PFSK-1 (cell line): ENCODE measurements around the gene THBD.

ENCODE experiments used
- POLR2AphosphoS5 ChIP-seq: IDR thresholded peaks from 2 replicates; pipeline ENCODE4 v1.6.1; 2012; ENCODE audit warnings: low read depth, mild to moderate bottlenecking, control low read depth, low read length, moderate library complexity
- REST ChIP-seq, 2 experiments: IDR thresholded peaks; 2 replicates each; pipeline versions ENCODE4 v1.6.1 to v1.8.0; 2011 to 2012; ENCODE audit warnings: low read depth in 2 of 2, low read length in 2 of 2, control low read depth in 1 of 2, inconsistent platforms in 1 of 2, mild to moderate bottlenecking in 1 of 2, moderate library complexity in 1 of 2; ENCODE audit not compliant: insufficient read depth in 1 of 2
- TAF1 ChIP-seq: IDR thresholded peaks from 2 replicates; pipeline ENCODE4 v1.6.1; 2012; ENCODE audit warnings: low read length, control low read depth, borderline replicate concordance; ENCODE audit not compliant: insufficient read depth

GRCh38 chr20:23086056-23086566 is 36.6 kb upstream of the THBD start, which contains the start of gene CD93:
- no peak for TF ChIP-seq POLR2AphosphoS5
- TF ChIP-seq TAF1: no peak
- TF ChIP-seq REST (IDR thresholded peaks at IDR 0.05; ENCODE audit: insufficient read depth in 1 of 2, low read depth in 2 of 2, low read length in 2 of 2): no peak
